Stimulated activated CD4-positive, alpha-beta T cell treated with anti-CD3 and anti-CD28 coated beads, Interleukin-1b, Interleukin-23, amount 100 ng/mL, for 24 hours (primary cell): ENCODE data around the gene LRRC7.
"Not testable (repeated sequence)": the region's sequence is repeated elsewhere in the genome, so short reads cannot be mapped to it uniquely, and the experiment has no call there.

Experiments used
- DNase-seq, 4 experiments: peaks; one replicate each; pipeline ENCODE4 v3.0.0-alpha.2; 2020; ENCODE audit warnings: low read depth in 4 of 4, low spot score in 1 of 4

Gene LRRC7

GRCh38 chr1:69947837-69948236 is 380.1 kb downstream of the LRRC7 start:
- no peak for DNase-seq

- no peak for DNase-seq
These were observed 385.0 kb downstream of the LRRC7 start for GRCh38 chr1:69952676-69953075.

GRCh38 chr1:69962452-69962851 is 394.7 kb downstream of the LRRC7 start:
- DNase-seq: not testable (repeated sequence)

- no peak for DNase-seq
These were observed 399.6 kb downstream of the LRRC7 start for GRCh38 chr1:69967245-69967766.

GRCh38 chr1:69976896-69977295 is 409.2 kb downstream of the LRRC7 start:
- DNase-seq: no peak

GRCh38 chr1:69982992-69983391 is 415.3 kb downstream of the LRRC7 start:
- no peak for DNase-seq

GRCh38 chr1:69985376-69985775 is 417.7 kb downstream of the LRRC7 start:
- no peak for DNase-seq

- DNase-seq: no peak
These were observed 418.2 kb downstream of the LRRC7 start for GRCh38 chr1:69985901-69986439.

GRCh38 chr1:69987881-69988280 is 420.2 kb downstream of the LRRC7 start:
- no peak for DNase-seq

- no peak for DNase-seq
These were observed 423.9 kb downstream of the LRRC7 start for GRCh38 chr1:69991644-69992043.

GRCh38 chr1:69992594-69992993 is 424.9 kb downstream of the LRRC7 start:
- no peak for DNase-seq

GRCh38 chr1:69993810-69994209 is 426.1 kb downstream of the LRRC7 start:
- no peak for DNase-seq

GRCh38 chr1:69994241-69994640 is 426.5 kb downstream of the LRRC7 start:
- no peak for DNase-seq

- no peak for DNase-seq
These were observed 431.1 kb downstream of the LRRC7 start for GRCh38 chr1:69998847-69999246.

- no peak for DNase-seq
These were observed 435.6 kb downstream of the LRRC7 start for GRCh38 chr1:70003211-70003908.

- DNase-seq: no peak
These were observed 437.8 kb downstream of the LRRC7 start for GRCh38 chr1:70005386-70006034.

- DNase-seq: no peak
These were observed 440.9 kb downstream of the LRRC7 start for GRCh38 chr1:70008660-70009059.

- no peak for DNase-seq
These were observed 450.0 kb downstream of the LRRC7 start for GRCh38 chr1:70017770-70018169.

- DNase-seq: no peak
These were observed 456.6 kb downstream of the LRRC7 start for GRCh38 chr1:70024272-70024671.

GRCh38 chr1:70025052-70025451 is 457.3 kb downstream of the LRRC7 start:
- no peak for DNase-seq

GRCh38 chr1:70025846-70026245 is 458.1 kb downstream of the LRRC7 start:
- DNase-seq: no peak

GRCh38 chr1:70033266-70033873 is 465.6 kb downstream of the LRRC7 start:
- no peak for DNase-seq
